GM21381 (cell line): ENCODE results near the gene STXBP2.
A peak's percentile ranks its signal among the peaks of the same experiment; 100 is the strongest.
"Not testable (repeated sequence)": the region's sequence is repeated elsewhere in the genome, so short reads cannot be mapped to it uniquely, and the experiment has no call there.

Source experiments
- ATAC-seq: cut with Tn5 transposase; IDR thresholded peaks from one replicate; pipeline ENCODE4 v1.9.1; 2021; ENCODE audit warnings: mild to moderate bottlenecking, moderate library complexity; ENCODE audit not compliant: unreplicated experiment

Gene STXBP2

GRCh38 chr19:7631577-7631976, 5.3 kb upstream of the STXBP2 start:
- ATAC-seq: no peak

- ATAC-seq: no peak
Observed at GRCh38 chr19:7632340-7633203, 4.3 kb upstream of the STXBP2 start.

GRCh38 chr19:7633698-7634097, 3.2 kb upstream of the STXBP2 start, which contains the start of gene PCP2:
TSS of gene PCP2 (minus strand) at chr19:7633719. CDS start at chr19:7633457, 262 bp downstream.
- no peak for ATAC-seq

- ATAC-seq: no peak
Observed at GRCh38 chr19:7635670-7636069, 1.2 kb upstream of the STXBP2 start.

GRCh38 chr19:7636317-7636690, 606 bp upstream of the STXBP2 start:
- ATAC-seq: no peak

GRCh38 chr19:7637374-7638256, 705 bp downstream of the STXBP2 start:
- peak; percentile 21 for ATAC-seq

- no peak for ATAC-seq
Observed at GRCh38 chr19:7638802-7639465, 2.0 kb downstream of the STXBP2 start.

- ATAC-seq: no peak
Observed at GRCh38 chr19:7639863-7640348, 3.0 kb downstream of the STXBP2 start.

- ATAC-seq: no peak
Observed at GRCh38 chr19:7640803-7641202, 3.9 kb downstream of the STXBP2 start.

- no peak for ATAC-seq
Observed at GRCh38 chr19:7641290-7642276, 4.7 kb downstream of the STXBP2 start.

- ATAC-seq: no peak
Observed at GRCh38 chr19:7642295-7643030, 5.6 kb downstream of the STXBP2 start.

- no peak for ATAC-seq
Observed at GRCh38 chr19:7643031-7643415, 6.1 kb downstream of the STXBP2 start.

GRCh38 chr19:7643629-7644549, 7.0 kb downstream of the STXBP2 start:
- ATAC-seq: not testable (repeated sequence)

- ATAC-seq: no peak
Observed at GRCh38 chr19:7644550-7644877, 7.6 kb downstream of the STXBP2 start.

GRCh38 chr19:7645163-7645562, 8.3 kb downstream of the STXBP2 start:
- no peak for ATAC-seq

- no peak for ATAC-seq
Observed at GRCh38 chr19:7645656-7646425, 8.9 kb downstream of the STXBP2 start.

- no peak for ATAC-seq
Observed at GRCh38 chr19:7646426-7646700, 9.5 kb downstream of the STXBP2 start.

- no peak for ATAC-seq
Observed at GRCh38 chr19:7647156-7647555, 10.2 kb downstream of the STXBP2 start.
